Activated T-helper 1 cell treated with anti-CD3 and anti-CD28 coated beads, Interleukin-2, amount 50 U/mL, for 16 hours (primary cell): ENCODE measurements around the gene FBXO42.

ENCODE experiments used
- DNase-seq, 2 donors: peaks; one replicate each; pipeline ENCODE4 v3.0.0-alpha.2; 2020; ENCODE audit warnings: low read depth in 1 of 2, low spot score in 1 of 2

The FBXO42 gene

GRCh38 chr1:16244650-16245285 lies 107.5 kb downstream of the FBXO42 start:
- DNase-seq, result no peak

DNA sequence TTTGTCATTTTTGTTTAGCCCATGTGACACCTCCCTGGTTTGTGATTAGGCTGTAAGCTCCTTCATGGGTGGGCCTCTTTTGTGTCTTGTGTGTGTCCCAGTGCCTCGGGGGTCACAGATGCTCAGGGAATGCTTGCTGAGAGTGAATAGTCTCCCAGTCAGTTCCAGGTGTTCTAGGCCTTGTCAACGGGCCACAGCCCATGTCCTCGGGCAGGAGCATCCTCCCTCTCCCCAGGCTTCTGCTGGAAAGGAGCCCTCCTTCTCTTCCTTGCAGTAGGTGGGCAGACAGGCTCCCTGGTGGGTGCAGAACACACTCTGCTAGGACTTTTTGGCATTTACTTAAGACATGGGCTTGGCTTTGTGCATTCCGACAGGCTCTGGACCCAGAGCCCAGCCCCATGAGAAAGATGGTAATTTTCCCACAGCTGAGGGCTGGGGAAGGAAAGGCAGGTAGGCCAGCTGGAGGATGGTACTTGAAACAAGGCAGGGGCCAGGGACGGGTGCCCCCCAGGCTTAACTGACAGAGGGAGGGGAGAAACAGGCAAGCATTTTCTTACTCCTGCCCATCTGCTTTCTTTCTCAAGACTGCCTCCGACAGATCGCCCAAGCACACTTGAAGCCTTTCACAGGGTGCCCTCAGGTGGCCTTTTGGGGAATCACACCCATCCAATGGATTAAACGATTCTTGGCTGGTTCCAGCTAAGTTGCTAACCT lies 108.2 kb downstream of the FBXO42 start:
- DNase-seq, result peak; percentile 53 to 59

DNA sequence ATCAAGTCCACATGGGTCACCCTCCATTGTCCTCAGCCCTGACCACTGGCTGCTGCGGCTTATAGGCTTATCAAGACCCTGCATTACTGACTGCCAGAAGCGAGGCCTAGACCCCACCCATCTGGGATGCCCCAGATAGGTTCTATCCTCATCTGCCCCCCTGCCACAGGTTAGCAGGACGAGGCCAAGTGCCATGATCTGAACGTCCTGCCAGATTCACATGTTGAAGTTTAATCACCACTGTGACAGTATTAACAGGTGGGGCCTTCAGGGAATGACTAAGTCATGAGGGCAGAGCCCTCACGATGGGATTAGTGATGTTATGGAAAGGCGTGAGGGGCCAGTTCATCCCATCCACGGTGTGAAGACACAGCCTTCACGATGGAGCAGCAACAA lies 109.1 kb downstream of the FBXO42 start:
- DNase-seq, result no peak

GRCh38 chr1:16242556-16243214 lies 109.6 kb downstream of the FBXO42 start:
- DNase-seq, result no peak

- DNase-seq, result no peak
These were observed 111.0 kb downstream of the FBXO42 start for GRCh38 chr1:16241221-16241708.

GRCh38 chr1:16239972-16240491 lies 112.2 kb downstream of the FBXO42 start:
- DNase-seq, result no peak

DNA sequence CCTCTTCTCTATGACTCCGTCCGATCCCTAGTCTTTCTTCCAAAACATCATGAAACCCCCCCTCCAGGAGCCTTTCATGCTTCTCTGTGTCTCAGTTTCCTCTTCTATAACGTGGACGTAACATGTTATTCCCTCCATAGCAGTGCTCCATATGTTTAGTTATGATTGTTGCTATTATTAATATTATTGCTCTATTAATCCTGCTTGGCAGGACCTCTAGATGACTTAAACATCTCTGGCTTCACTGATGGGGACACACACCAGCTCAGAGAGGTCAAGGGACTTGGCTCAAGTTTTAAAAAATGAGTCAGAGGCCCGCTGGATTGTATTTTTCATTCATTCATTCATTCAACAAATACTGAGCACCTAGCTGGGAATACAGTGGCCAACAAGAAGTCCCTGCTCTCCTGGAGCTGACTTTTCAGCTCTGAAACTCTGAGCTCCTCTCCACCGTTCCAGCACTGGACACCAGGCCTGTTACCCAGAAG lies 114.9 kb downstream of the FBXO42 start:
- DNase-seq, result no peak

- DNase-seq, result peak; percentile 93 to 95
These were observed 115.6 kb downstream of the FBXO42 start, which contains the start of gene CPLANE2 for GRCh38 chr1:16236511-16237342. TSS of gene CPLANE2 (minus strand) at chr1:16237183. CDS start at chr1:16236742, 441 bp downstream.

DNA sequence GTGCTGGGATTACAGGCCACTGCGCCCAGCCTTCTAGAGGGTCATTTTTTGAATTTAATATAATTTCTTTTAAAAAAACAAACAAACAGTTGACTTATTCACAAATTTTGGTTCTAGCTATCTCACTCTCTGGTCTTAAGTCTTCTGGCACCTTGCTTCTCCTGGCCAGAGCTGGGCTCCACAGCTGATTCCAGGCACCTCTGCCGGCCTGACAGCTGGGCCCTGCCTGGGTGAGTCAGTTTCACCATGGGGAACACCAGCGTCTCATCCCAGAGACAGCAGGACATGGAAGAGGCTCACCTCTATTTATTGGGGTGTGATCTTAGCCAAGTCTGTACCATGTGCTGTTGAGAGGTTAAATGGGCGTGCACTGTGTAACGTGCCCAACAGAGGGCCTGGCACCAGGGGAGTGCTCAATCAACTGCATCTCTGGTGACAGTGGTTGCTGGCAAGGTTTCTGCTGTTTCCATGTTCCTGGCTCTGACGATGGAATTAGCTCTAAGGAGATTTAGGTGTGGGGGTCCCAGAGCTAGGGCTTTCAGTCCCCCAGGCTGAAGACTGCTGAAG lies 116.3 kb downstream of the FBXO42 start:
- DNase-seq, result peak; percentile 20 to 23

- DNase-seq, result no peak
These were observed 116.9 kb downstream of the FBXO42 start for GRCh38 chr1:16235347-16235746.

DNA sequence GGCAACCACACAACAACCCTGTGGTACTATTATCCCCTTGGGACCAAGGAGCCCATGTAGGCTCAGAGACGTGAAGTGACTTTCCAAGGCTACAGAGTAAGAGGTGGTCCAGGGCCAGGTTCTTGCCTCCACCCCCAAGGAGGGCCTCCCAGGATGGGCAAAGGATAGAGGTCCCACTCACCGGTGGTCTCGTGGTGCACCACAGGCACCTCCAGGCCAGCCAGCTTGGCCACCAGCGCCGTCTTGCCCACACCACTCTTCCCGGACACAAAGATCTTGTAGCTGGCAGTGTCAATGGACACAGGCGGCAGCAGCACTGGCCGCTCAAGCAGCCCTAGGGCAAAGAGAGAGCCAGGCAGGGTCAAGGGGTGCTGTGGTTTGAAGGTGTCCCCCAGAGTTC lies 118.8 kb downstream of the FBXO42 start:
- DNase-seq, result no peak

- no peak for DNase-seq
These were observed 120.0 kb downstream of the FBXO42 start for GRCh38 chr1:16232316-16232710.

- no peak for DNase-seq
These were observed 120.7 kb downstream of the FBXO42 start for GRCh38 chr1:16231331-16232315.

DNA sequence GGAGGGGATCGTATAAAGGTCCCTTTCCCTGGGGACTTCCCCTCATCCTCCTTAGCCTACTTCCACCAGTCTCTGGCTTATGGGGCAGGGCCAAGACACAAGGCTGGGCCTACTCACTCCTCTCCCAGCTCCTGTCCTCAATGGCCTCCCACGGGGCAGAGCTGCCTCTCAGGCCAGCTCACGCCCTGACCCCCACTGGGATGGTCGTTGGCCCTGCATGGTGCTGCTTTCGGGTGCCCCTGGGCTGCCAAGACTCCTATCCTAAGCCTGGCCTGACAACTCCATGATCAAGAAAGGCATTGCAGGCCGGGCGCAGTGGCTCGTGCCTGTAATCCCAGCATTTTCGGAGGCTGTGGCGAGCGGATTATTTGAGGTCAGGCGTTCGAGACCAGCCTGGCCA lies 121.5 kb downstream of the FBXO42 start:
- no peak for DNase-seq

DNA sequence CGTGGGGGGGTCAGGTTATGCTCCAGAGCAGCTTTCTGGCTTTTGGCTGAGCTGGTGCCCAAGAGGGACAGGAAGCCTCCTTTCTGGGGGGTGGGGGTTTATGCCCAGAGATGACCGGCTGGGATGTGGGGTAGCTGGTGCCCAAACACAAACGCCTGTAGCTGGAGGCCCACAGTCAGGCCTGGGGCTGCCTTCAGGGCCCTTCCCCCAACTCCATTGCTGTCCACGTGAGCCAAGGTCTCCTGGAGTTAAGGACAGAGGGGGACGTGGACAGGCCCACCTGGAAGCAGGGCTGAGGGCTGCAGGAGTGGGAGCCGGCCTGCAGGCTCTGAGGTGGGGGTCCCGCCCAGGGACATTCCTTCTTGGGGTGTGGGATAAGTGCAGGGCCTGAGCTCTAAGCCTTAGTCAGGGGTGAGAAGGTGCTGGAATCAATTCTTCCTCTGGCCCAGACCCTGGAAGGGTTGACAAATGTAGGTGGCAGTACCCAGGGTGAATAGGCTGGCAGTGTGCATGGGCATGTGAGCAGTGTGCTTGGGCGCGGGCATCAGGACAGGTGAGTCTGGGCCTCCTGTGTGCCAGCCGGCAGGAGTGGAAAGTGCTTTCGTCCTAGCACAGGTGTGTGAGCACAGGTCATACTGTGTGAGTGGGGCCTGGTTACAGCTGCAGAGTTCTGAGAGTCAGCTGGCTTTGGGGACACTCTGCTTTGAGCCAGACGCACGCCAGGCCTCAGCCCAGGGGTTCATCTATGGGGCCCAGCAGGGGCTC lies 122.1 kb downstream of the FBXO42 start:
- no peak for DNase-seq

GRCh38 chr1:16226490-16227179 lies 125.6 kb downstream of the FBXO42 start:
- no peak for DNase-seq

DNA sequence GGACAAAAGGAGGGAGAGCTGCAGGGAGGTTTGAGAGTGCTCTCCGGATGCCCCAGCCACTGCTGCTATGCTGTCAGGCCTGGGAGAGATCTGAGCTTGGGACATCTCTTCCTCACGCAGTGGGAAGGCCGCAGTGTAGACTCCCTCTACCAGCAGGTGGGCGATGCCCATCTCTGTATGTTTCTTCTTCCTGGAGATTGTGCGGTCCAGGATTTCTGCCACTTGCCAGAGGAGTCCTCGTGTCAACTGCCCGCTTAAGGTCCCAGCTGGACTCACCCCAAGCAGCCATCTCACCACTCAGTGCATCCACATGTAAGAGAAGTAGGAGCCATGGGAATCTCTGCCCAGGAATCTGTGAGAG lies 126.2 kb downstream of the FBXO42 start:
- DNase-seq, result no peak

- DNase-seq, result no peak
These were observed 127.8 kb downstream of the FBXO42 start for GRCh38 chr1:16224472-16224871.
